GM12873 (cell line): Measurements from ENCODE around the gene WNT2.

Experiments used
- CTCF ChIP-seq: IDR thresholded peaks from 2 replicates; pipeline ENCODE4 v1.5.1; 2012; ENCODE audit warnings: low read depth, mild to moderate bottlenecking, moderate library complexity, low read length, control low read depth; ENCODE audit not compliant: insufficient read depth; ENCODE audit errors: missing control alignments

The WNT2 gene

GRCh38 chr7:117323851-117324711 lies 1.2 kb upstream of the WNT2 start:
- no peak for TF ChIP-seq CTCF

- no peak for TF ChIP-seq CTCF
Observed at GRCh38 chr7:117323305-117323850, 520 bp upstream of the WNT2 start.

- no peak for TF ChIP-seq CTCF
Observed at GRCh38 chr7:117320523-117320922, 2.3 kb downstream of the WNT2 start.

GRCh38 chr7:117319181-117319580 lies 3.7 kb downstream of the WNT2 start:
- TF ChIP-seq CTCF, result no peak

- no peak for TF ChIP-seq CTCF
Observed at GRCh38 chr7:117313582-117313981, 9.3 kb downstream of the WNT2 start.

GRCh38 chr7:117312593-117313580 lies 10.0 kb downstream of the WNT2 start:
- TF ChIP-seq CTCF, result no peak

GRCh38 chr7:117308891-117309290 lies 14.0 kb downstream of the WNT2 start:
- no peak for TF ChIP-seq CTCF
